ENCODE results near the gene CTNNA3. TPM values are rescaled to one million over a fixed set of nuclear protein-coding genes. Genes with fewer than 3 reads are reported as not detected.

Gene CTNNA3
- total and polyA plus RNA-seq, 2 donors (not counting 3 experiments of a cell fraction or from before 2014, with no cell fraction given): not detected

DNA sequence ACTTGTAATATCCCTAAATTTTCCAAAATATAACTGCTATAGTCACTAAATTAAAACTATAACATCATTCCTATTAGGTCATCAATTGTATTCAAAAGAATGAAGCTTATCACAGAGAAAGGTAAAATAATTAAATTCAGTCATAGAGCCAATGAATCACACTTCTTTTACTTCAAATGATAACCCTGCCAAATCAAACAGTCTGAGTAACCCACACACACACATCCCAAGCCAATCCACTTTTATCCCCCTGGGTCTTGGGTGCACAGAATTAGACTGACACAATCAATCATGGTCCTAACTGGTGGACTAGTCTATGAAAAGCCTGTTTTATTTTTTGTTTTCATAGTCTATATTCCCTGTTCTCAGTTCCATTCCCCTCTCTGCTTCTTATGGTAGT, 25.6 kb downstream of the CTNNA3 start:
- ChIA-PET CTCF (interaction anchor here (0.8 to 9.4 kb wide), 3 partner anchors 27 to 118 kb away, joined by 3 to 197 read pairs (median 8); no protein-coding TSS in a partner anchor), POLR2A (no interaction called here)
- peak overlapping the region; percentile 30 for H3K4me2 ChIP-seq (ENCODE audit: insufficient read depth, low read length)
- no peaks in the 10 kb centered on the region for H4K20me1 ChIP-seq (replicated peaks; ENCODE audit: control insufficient read depth, extremely low read depth, insufficient read depth, low read length)
- no peak for FAIRE-seq
- H3K9me1 ChIP-seq (replicated peaks; ENCODE audit: control insufficient read depth, extremely low read depth, insufficient read depth, low read length): no peaks in the 10 kb centered on the region
- no peaks in the 10 kb centered on the region for H3K79me2 ChIP-seq (ENCODE audit: control insufficient read depth, insufficient read depth, low read length)
- no peak for TF ChIP-seq POLR2A (IDR thresholded peaks at IDR 0.05; ENCODE audit: low read depth, low read length)
- TF ChIP-seq, protein P1, sequence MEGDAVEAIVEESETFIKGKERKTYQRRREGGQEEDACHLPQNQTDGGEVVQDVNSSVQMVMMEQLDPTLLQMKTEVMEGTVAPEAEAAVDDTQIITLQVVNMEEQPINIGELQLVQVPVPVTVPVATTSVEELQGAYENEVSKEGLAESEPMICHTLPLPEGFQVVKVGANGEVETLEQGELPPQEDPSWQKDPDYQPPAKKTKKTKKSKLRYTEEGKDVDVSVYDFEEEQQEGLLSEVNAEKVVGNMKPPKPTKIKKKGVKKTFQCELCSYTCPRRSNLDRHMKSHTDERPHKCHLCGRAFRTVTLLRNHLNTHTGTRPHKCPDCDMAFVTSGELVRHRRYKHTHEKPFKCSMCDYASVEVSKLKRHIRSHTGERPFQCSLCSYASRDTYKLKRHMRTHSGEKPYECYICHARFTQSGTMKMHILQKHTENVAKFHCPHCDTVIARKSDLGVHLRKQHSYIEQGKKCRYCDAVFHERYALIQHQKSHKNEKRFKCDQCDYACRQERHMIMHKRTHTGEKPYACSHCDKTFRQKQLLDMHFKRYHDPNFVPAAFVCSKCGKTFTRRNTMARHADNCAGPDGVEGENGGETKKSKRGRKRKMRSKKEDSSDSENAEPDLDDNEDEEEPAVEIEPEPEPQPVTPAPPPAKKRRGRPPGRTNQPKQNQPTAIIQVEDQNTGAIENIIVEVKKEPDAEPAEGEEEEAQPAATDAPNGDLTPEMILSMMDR (IDR thresholded peaks at IDR 0.05; ENCODE audit: extremely low read depth in 1 of 2, insufficient read depth in 1 of 2, low read depth in 1 of 2, low read length in 2 of 2): no peak
- no peak for TF ChIP-seq POLR2AphosphoS5 (IDR thresholded peaks at IDR 0.05; ENCODE audit: insufficient read depth, low read depth, low read length)
- TF ChIP-seq JUN (IDR thresholded peaks at IDR 0.05; ENCODE audit: borderline replicate concordance, insufficient read depth, insufficient read length, low read depth): peak; percentile 53
- TF ChIP-seq GATA2 (IDR thresholded peaks at IDR 0.05; ENCODE audit: insufficient read depth, insufficient read length, low read depth, low read length): no peak
- TF ChIP-seq EZH2 (IDR thresholded peaks at IDR 0.05; ENCODE audit: borderline replicate concordance, low read depth, low read length, severe bottlenecking): no peak
- TF ChIP-seq FOS (IDR thresholded peaks at IDR 0.05; ENCODE audit: borderline replicate concordance, insufficient read depth, low read length): no peak
- no peak overlapping the region for H2AFZ ChIP-seq (ENCODE audit: low read depth, low read length)
- H3K9ac ChIP-seq (replicated peaks; ENCODE audit: extremely low read depth, insufficient read depth, low read length): no peak overlapping the region
- no peaks in the 10 kb centered on the region for H3K36me3 ChIP-seq (ENCODE audit: control insufficient read depth in 2 of 2, extremely low read depth in 1 of 2, insufficient read depth in 2 of 2, low read length in 2 of 2)
- peak; percentile 84 for DNase-seq (ENCODE audit: low read depth, low spot score)
- peaks cover 17% of the 10 kb centered on the region for H3K4me1 ChIP-seq (ENCODE audit: control insufficient read depth, extremely low read depth, insufficient read depth, low read length)
- dilution Hi-C loops (cut with MboI; ENCODE audit: extremely low pct_ligation_motif_present, low sequenced_read_pairs) (no loop called here), intact Hi-C loops (cut with micrococcal nuclease) (no loop called here)
- H3K27me3 ChIP-seq (ENCODE audit: control insufficient read depth in 2 of 2, insufficient read depth in 2 of 2, low read length in 2 of 2): no peaks in the 10 kb centered on the region
- BruUV-seq (replicated peaks): no TSS peak
- no peak overlapping the region for H3K4me3 ChIP-seq (replicated peaks in 1 of 3; ENCODE audit: insufficient read depth in 1 of 3, low read depth in 1 of 3, low read length in 3 of 3)
- peak overlapping the region; percentile 80 for H3K27ac ChIP-seq (ENCODE audit: insufficient read depth, low read depth, low read length)
- no peaks in the 10 kb centered on the region for H3K9me3 ChIP-seq (replicated peaks; ENCODE audit: control insufficient read depth, insufficient read depth, low read length)
